ENCODE measurements around the gene PLCH2. TPM values are rescaled to one million over a fixed set of nuclear protein-coding genes. Genes with fewer than 3 reads are reported as not detected.

The PLCH2 gene
- total and polyA plus RNA-seq, 2 donors (not counting 1 experiment from before 2014, with no cell fraction given) = 20.0 to 34.9 TPM

GRCh38 chr1:2466270-2466665, 9.8 kb upstream of the PLCH2 start:
- Histone ChIP-seq H4K20me1 (ENCODE audit: control insufficient read depth, insufficient read depth, low read length, poor library complexity, severe bottlenecking) (no peaks in the 10 kb centered on the region), H3K4me2 (replicated peaks; ENCODE audit: low read depth, low read length, poor library complexity, severe bottlenecking) (no peak overlapping the region), H2AFZ (ENCODE audit: insufficient read depth, low read depth, low read length, poor library complexity, severe bottlenecking) (no peak overlapping the region), H3K9ac (ENCODE audit: low read length) (no peak overlapping the region), H3K27me3 (replicated peaks in 1 of 4; ENCODE audit: control extremely low read depth in 1 of 4, control insufficient read depth in 3 of 4, insufficient read depth in 4 of 4, low read length in 3 of 4) (peaks cover 0 to 32% (median 4%) of the 10 kb centered on the region in 4 experiments), H3K9me3 (ENCODE audit: control extremely low read depth in 1 of 3, control insufficient read depth in 2 of 3, insufficient read depth in 1 of 3, low read length in 2 of 3) (no peaks in the 10 kb centered on the region), H3K79me2 (ENCODE audit: control insufficient read depth, insufficient read depth, low read length) (no peaks in the 10 kb centered on the region), H3K4me3 (ENCODE audit: control extremely low read depth in 1 of 5, extremely low read depth in 1 of 5, insufficient read depth in 1 of 5, low read depth in 2 of 5, low read length in 4 of 5) (no peak overlapping the region), H3K4me1 (ENCODE audit: control insufficient read depth in 2 of 2, insufficient read depth in 2 of 2, low read length in 2 of 2) (peaks cover 15 to 16% of the 10 kb centered on the region in 2 donors), H3K27ac (ENCODE audit: low read length in 2 of 2) (no peak overlapping the region), H3K36me3 (replicated peaks in 1 of 2; ENCODE audit: control extremely low read depth in 1 of 2, control insufficient read depth in 1 of 2, extremely low read depth in 1 of 2, insufficient read depth in 2 of 2, low read length in 1 of 2) (no peaks in the 10 kb centered on the region)
- Mint-ChIP-seq H3K27me3 (peaks cover 4% of the 10 kb centered on the region), H3K9me3 (ENCODE audit: insufficient read depth) (no peaks in the 10 kb centered on the region), H3K4me3 (no peak overlapping the region), H3K4me1 (peaks cover 11% of the 10 kb centered on the region), H3K27ac (no peak overlapping the region)
- TF ChIP-seq, protein P1, sequence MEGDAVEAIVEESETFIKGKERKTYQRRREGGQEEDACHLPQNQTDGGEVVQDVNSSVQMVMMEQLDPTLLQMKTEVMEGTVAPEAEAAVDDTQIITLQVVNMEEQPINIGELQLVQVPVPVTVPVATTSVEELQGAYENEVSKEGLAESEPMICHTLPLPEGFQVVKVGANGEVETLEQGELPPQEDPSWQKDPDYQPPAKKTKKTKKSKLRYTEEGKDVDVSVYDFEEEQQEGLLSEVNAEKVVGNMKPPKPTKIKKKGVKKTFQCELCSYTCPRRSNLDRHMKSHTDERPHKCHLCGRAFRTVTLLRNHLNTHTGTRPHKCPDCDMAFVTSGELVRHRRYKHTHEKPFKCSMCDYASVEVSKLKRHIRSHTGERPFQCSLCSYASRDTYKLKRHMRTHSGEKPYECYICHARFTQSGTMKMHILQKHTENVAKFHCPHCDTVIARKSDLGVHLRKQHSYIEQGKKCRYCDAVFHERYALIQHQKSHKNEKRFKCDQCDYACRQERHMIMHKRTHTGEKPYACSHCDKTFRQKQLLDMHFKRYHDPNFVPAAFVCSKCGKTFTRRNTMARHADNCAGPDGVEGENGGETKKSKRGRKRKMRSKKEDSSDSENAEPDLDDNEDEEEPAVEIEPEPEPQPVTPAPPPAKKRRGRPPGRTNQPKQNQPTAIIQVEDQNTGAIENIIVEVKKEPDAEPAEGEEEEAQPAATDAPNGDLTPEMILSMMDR (IDR thresholded peaks at IDR 0.05) = no peak
- no peak for TF ChIP-seq EZH2 (IDR thresholded peaks at IDR 0.05; ENCODE audit: borderline replicate concordance, insufficient read depth, low read depth, low read length, poor library complexity, severe bottlenecking)
- DNase-seq (no peak), ATAC-seq (ENCODE audit: low read depth) (no peak)
- intact Hi-C loops (cut with micrococcal nuclease) = no loop called here
- POLR2A ChIA-PET = no interaction called here
- WGBS (ENCODE audit: insufficient coverage) = 33% methylated on average over 11 of the region's 12 CpGs
- CTCF ChIA-PET = no interaction called here

DNA sequence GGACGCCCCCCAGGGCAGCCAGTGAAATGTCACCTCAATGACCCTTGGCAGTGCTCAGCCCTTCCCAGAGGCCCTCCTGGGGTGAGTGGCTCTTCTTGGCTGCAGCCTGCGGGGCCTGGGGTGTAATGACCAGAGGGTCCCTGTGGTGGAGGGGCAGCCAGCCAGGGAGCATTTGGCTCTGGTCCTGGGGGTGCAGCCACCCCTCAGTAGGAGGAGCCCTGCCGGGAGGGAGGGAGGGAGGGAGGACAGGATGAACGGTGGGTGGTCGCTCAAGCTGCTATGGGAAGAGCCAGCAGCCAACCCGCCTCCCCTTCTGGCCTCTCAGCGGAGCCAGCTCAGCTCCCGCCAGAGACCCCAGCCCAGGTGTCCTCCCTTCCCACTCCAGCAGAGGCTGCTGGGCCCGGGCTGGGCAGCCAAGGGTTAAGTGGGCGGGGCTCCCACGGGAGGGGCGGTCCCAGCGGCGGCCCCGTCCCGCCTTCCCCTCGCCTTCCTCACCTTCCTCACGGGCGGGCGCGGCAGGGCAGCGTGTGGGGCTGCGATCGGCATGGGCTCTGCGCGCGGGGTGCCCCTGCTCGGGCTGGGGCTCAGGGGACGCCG, 9.0 kb upstream of the PLCH2 start:
- H2AFZ ChIP-seq (ENCODE audit: insufficient read depth, low read depth, low read length, poor library complexity, severe bottlenecking) = no peak overlapping the region
- ChIA-PET POLR2A (no interaction called here), CTCF (no interaction called here)
- peak; percentile 37 for ATAC-seq (ENCODE audit: low read depth)
- 12% methylated on average over 28 of the region's 30 CpGs for WGBS (ENCODE audit: insufficient coverage)
- peaks cover 4% of the 10 kb centered on the region for H3K27me3 Mint-ChIP-seq
- no peaks in the 10 kb centered on the region for H3K9me3 Mint-ChIP-seq (ENCODE audit: insufficient read depth)
- no peaks in the 10 kb centered on the region for H3K36me3 ChIP-seq (replicated peaks in 1 of 2; ENCODE audit: control extremely low read depth in 1 of 2, control insufficient read depth in 1 of 2, extremely low read depth in 1 of 2, insufficient read depth in 2 of 2, low read length in 1 of 2)
- no peaks in the 10 kb centered on the region for H3K79me2 ChIP-seq (ENCODE audit: control insufficient read depth, insufficient read depth, low read length)
- peak; percentile 28 for DNase-seq
- H3K4me2 ChIP-seq (replicated peaks; ENCODE audit: low read depth, low read length, poor library complexity, severe bottlenecking) = peak overlapping the region; percentile 40
- H3K27ac Mint-ChIP-seq = no peak overlapping the region
- H3K27ac ChIP-seq (ENCODE audit: low read length in 2 of 2) = no peak overlapping the region
- H3K4me3 ChIP-seq (ENCODE audit: control extremely low read depth in 1 of 5, extremely low read depth in 1 of 5, insufficient read depth in 1 of 5, low read depth in 2 of 5, low read length in 4 of 5) = no peak overlapping the region
- peaks cover 0 to 32% (median 4%) of the 10 kb centered on the region in 4 experiments for H3K27me3 ChIP-seq (replicated peaks in 1 of 4; ENCODE audit: control extremely low read depth in 1 of 4, control insufficient read depth in 3 of 4, insufficient read depth in 4 of 4, low read length in 3 of 4)
- no peak for TF ChIP-seq EZH2 (IDR thresholded peaks at IDR 0.05; ENCODE audit: borderline replicate concordance, insufficient read depth, low read depth, low read length, poor library complexity, severe bottlenecking)
- TF ChIP-seq, protein P1 (IDR thresholded peaks at IDR 0.05) = no peak
- no peak overlapping the region for H3K9ac ChIP-seq (ENCODE audit: low read length)
- H3K4me1 Mint-ChIP-seq = peaks cover 11% of the 10 kb centered on the region
- H3K4me3 Mint-ChIP-seq = no peak overlapping the region
- H4K20me1 ChIP-seq (ENCODE audit: control insufficient read depth, insufficient read depth, low read length, poor library complexity, severe bottlenecking) = no peaks in the 10 kb centered on the region
- H3K4me1 ChIP-seq (ENCODE audit: control insufficient read depth in 2 of 2, insufficient read depth in 2 of 2, low read length in 2 of 2) = peaks cover 17 to 18% of the 10 kb centered on the region in 2 donors
- H3K9me3 ChIP-seq (ENCODE audit: control extremely low read depth in 1 of 3, control insufficient read depth in 2 of 3, insufficient read depth in 1 of 3, low read length in 2 of 3) = no peaks in the 10 kb centered on the region
- intact Hi-C loops (cut with micrococcal nuclease) = no loop called here

Data from B cell (primary cell).